WTC11 (cell line): Measurements from ENCODE around the gene UEVLD. TPM values are rescaled to one million over a fixed set of nuclear protein-coding genes. Genes with fewer than 3 reads are reported as not detected.

ENCODE experiments used
- ATAC-seq: fragments of 200-7000 bp; cut with Tn5 transposase; 2 replicates; pipeline ENCODE4 v1.10.0; 2021; ENCODE audit warnings: mild to moderate bottlenecking, moderate library complexity
- Bru-seq: library from RNA; stranded (reverse); fragments of 400-500 nt; gene quantifications from one replicate; lab custom pipeline; 2021; lab: Mats Ljungman, UMichigan
- CTCF ChIA-PET: fragments of 300-600 bp; sonication (Branson Sonifier 250); formaldehyde crosslinking; loops from one replicate; lab custom pipeline; 2021; ENCODE audit warnings: antibody characterized with exemption; lab: Charles Lee
- POLR2A ChIA-PET: fragments of 350-600 bp; sonication (Branson Sonifier 250); formaldehyde crosslinking; loops from one replicate; lab custom pipeline; 2021; ENCODE audit warnings: antibody characterized with exemption; lab: Charles Lee
- DNase-seq: peaks from one replicate; pipeline ENCODE4 v3.0.0; 2021; ENCODE audit warnings: low spot score
- H3K27ac Mint-ChIP-seq: 2 replicates; pipeline ENCODE4 v1.8.0; 2021; ENCODE audit warnings: mixed read lengths
- H3K27me3 Mint-ChIP-seq: 2 replicates; pipeline ENCODE4 v1.8.0; 2021; ENCODE audit warnings: low read depth, mild to moderate bottlenecking, moderate library complexity, mixed read lengths
- H3K36me3 Mint-ChIP-seq: 2 replicates; pipeline ENCODE4 v1.8.0; 2021; ENCODE audit warnings: mixed read lengths
- H3K4me1 Mint-ChIP-seq: 2 replicates; pipeline ENCODE4 v1.8.0; 2022; ENCODE audit warnings: mixed read lengths
- H3K4me3 Mint-ChIP-seq: 2 replicates; pipeline ENCODE4 v1.8.0; 2021; ENCODE audit warnings: mild to moderate bottlenecking, moderate library complexity, mixed read lengths
- H3K9me3 Mint-ChIP-seq: 2 replicates; pipeline ENCODE4 v1.8.0; 2021; ENCODE audit warnings: mixed read lengths
- ARID4B ChIP-seq: sonication (generic); formaldehyde crosslinking; IDR thresholded peaks from 2 replicates; pipeline ENCODE4 v1.8.0; 2023; ENCODE audit warnings: missing genetic modification reagents, mild to moderate bottlenecking, borderline replicate concordance
- ATF3 ChIP-seq: sonication (generic); formaldehyde crosslinking; conservative IDR thresholded peaks from 2 replicates; pipeline ENCODE4 v1.8.1; 2022; ENCODE audit warnings: mild to moderate bottlenecking, missing genetic modification reagents
- CDX4 ChIP-seq: fragments of 250-450 bp; sonication (Bioruptor Pico); IDR thresholded peaks from 2 replicates; pipeline ENCODE4 v1.9.0; 2021; ENCODE audit warnings: moderate library complexity, mild to moderate bottlenecking, inconsistent platforms, borderline replicate concordance
- CTCF ChIP-seq: fragments of 200-600 bp; IDR thresholded peaks from 2 replicates; pipeline ENCODE4 v1.8.0; 2022; ENCODE audit warnings: antibody characterized with exemption
- FOXJ3 ChIP-seq: sonication (generic); formaldehyde crosslinking; IDR thresholded peaks from 2 replicates; pipeline ENCODE4 v1.9.0; 2021; ENCODE audit warnings: missing genetic modification reagents, mild to moderate bottlenecking, borderline replicate concordance
- GABPB1 ChIP-seq: sonication (generic); formaldehyde crosslinking; IDR thresholded peaks from 2 replicates; pipeline ENCODE4 v1.8.1; 2023; ENCODE audit warnings: mild to moderate bottlenecking, missing genetic modification reagents
- IRF1 ChIP-seq: sonication (generic); formaldehyde crosslinking; IDR thresholded peaks from 2 replicates; pipeline ENCODE4 v1.8.0; 2023; ENCODE audit warnings: missing genetic modification reagents
- NR3C1 ChIP-seq: sonication (generic); formaldehyde crosslinking; conservative IDR thresholded peaks from 2 replicates; pipeline ENCODE4 v1.8.1; 2023; ENCODE audit warnings: low read depth, mild to moderate bottlenecking, missing genetic modification reagents
- PRDM15 ChIP-seq: sonication (generic); formaldehyde crosslinking; IDR thresholded peaks from 2 replicates; pipeline ENCODE4 v1.8.0; 2022; ENCODE audit warnings: missing genetic modification reagents
- PREB ChIP-seq: sonication (generic); formaldehyde crosslinking; IDR thresholded peaks from 2 replicates; pipeline ENCODE4 v1.8.1; 2022; ENCODE audit warnings: mild to moderate bottlenecking, missing genetic modification reagents, moderate library complexity, borderline replicate concordance
- SMAD3 ChIP-seq: sonication (generic); formaldehyde crosslinking; IDR thresholded peaks from 2 replicates; pipeline ENCODE4 v1.8.0; 2022; ENCODE audit warnings: missing genetic modification reagents, mild to moderate bottlenecking, borderline replicate concordance
- TCF7 ChIP-seq: sonication (generic); formaldehyde crosslinking; IDR thresholded peaks from 2 replicates; pipeline ENCODE4 v1.8.0; 2022; ENCODE audit warnings: mild to moderate bottlenecking, low read depth, missing genetic modification reagents, moderate library complexity
- TEAD4 ChIP-seq: sonication (generic); formaldehyde crosslinking; IDR thresholded peaks from 2 replicates; pipeline ENCODE4 v1.8.0; 2022; ENCODE audit warnings: mild to moderate bottlenecking, missing genetic modification reagents
- ZMAT4 ChIP-seq: fragments of 250-450 bp; sonication (Bioruptor Pico); IDR thresholded peaks from 2 replicates; pipeline ENCODE4 v1.9.0; 2021; ENCODE audit warnings: mild to moderate bottlenecking
- ZNF263 ChIP-seq: sonication (generic); formaldehyde crosslinking; IDR thresholded peaks from 2 replicates; pipeline ENCODE4 v1.8.1; 2022; ENCODE audit warnings: low read depth, mild to moderate bottlenecking, moderate library complexity, missing genetic modification reagents
- ZNF425 ChIP-seq: fragments of 250-450 bp; sonication (Bioruptor Pico); conservative IDR thresholded peaks from 2 replicates; pipeline ENCODE4 v1.9.0; 2021; ENCODE audit warnings: mild to moderate bottlenecking
- long read RNA-seq, 3 experiments: library from RNA in 1 of 3; library from capped mRNA in 1 of 3; library from polyadenylated mRNA in 1 of 3; unstranded in 2 of 3; stranded (forward) in 1 of 3; transcript quantifications; one replicate each; pipeline ENCODE4 v2.0.0, GENCODE V29; 2021
- total RNA-seq: library from RNA; stranded (reverse); gene quantifications from 3 replicates; pipeline ENCODE4 v1.2.3, GENCODE V29; 2021

UEVLD gene
- 6.7 to 8.6 TPM (median 7.5 TPM) in 3 replicates for total RNA-seq
- Bru-seq, nascent RNA, result percentile 67 among the genes with signal in this experiment
- long read RNA-seq, experiment 1, full-length matches to known transcripts, result 15 of 23 reads
- long read RNA-seq, experiment 1, partial matches to known transcripts, result 1 of 23 reads
- long read RNA-seq, experiment 1, other reads (novel, unspliced or antisense), result 7 of 23 reads
- long read RNA-seq, experiment 2, full-length matches to known transcripts, result 6 of 16 reads
- long read RNA-seq, experiment 2, partial matches to known transcripts, result 1 of 16 reads
- long read RNA-seq, experiment 2, other reads (novel, unspliced or antisense), result 9 of 16 reads
- long read RNA-seq, experiment 3, full-length matches to known transcripts, result 17 of 22 reads
- long read RNA-seq, experiment 3, partial matches to known transcripts, result 1 of 22 reads
- long read RNA-seq, experiment 3, other reads (novel, unspliced or antisense), result 4 of 22 reads

GRCh38 chr11:18588297-18589252, at the start of gene UEVLD:
TSS of gene UEVLD (minus strand) at chr11:18588734. CDS start at chr11:18588654, 80 bp downstream.
- Mint-ChIP-seq H3K36me3 (no peaks in the 10 kb centered on the region), H3K4me1 (no peaks in the 10 kb centered on the region), H3K27ac (no peak within 1 kb of the TSS), H3K4me3 (no peak within 1 kb of the TSS), H3K9me3 (no peaks in the 10 kb centered on the region), H3K27me3 (no peaks in the 10 kb centered on the region)
- ATAC-seq (peak; percentile 90), DNase-seq (peak; percentile 87)
- CTCF ChIA-PET, result interaction anchor here (1.5 kb wide), 1 partner anchor 49 kb away, joined by 4 read pairs; no protein-coding TSS in a partner anchor
- POLR2A ChIA-PET, result interaction anchor here (1.0 to 1.7 kb wide), 4 partner anchors 45 to 62 kb away, joined by 3 to 6 read pairs (median 4); partner anchors contain the start of genes SPTY2D1 and TSG101
- TF ChIP-seq TCF7 (CRISPR knock-in tag) (no peak), GABPB1 (CRISPR knock-in tag) (peak; percentile 52; the same call in 1 of the 2 replicates), ZNF425 (CRISPR knock-in tag) (no peak), SMAD3 (CRISPR knock-in tag) (peak; percentile 53; the same call in 1 of the 2 replicates), CTCF (no peak), NR3C1 (CRISPR knock-in tag) (no peak), ZNF263 (CRISPR knock-in tag) (no peak), ZMAT4 (CRISPR knock-in tag) (no peak), ARID4B (0 out of 2 replicates have a peak, but pooled peaks have one; percentile 41), TEAD4 (CRISPR knock-in tag) (no peak), IRF1 (CRISPR knock-in tag) (no peak), ATF3 (no peak), PREB (CRISPR knock-in tag) (no peak), PRDM15 (CRISPR knock-in tag) (peak; percentile 83), CDX4 (no peak), FOXJ3 (CRISPR knock-in tag) (no peak)
